ENCODE data around the gene EPM2AIP1. TPM values are rescaled to one million over a fixed set of nuclear protein-coding genes. Genes with fewer than 3 reads are reported as not detected.

The EPM2AIP1 gene
- polyA plus RNA-seq, 3 donors: 3.6 to 11.3 (median 5.8) TPM

DNA sequence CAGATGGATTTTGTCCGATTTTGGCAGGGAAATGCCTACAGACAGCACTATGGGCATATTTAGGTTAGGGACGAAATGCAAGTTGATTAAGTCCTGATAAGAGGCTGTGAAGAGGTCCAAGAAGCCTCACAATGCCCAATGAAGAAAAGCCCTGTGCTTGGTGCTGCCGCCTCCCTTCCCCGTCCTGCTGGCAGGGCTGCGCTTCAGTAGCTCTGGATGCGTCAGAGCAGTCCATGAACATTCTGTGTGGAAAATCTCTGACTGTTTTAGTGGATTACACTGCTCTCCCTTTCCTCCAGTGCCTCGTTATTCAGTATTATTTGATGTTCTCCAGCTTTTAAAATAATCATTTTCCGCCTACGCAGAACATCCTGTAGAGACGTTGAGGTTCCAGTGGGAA is 40.0 kb upstream of the EPM2AIP1 start:
- H3K36me3 Mint-ChIP-seq: peaks cover 82 to 91% of the 10 kb centered on the region in 2 donors
- intact Hi-C loops (cut with micrococcal nuclease): no loop called here
- no peak overlapping the region for H3K9ac ChIP-seq (ENCODE audit: insufficient read depth, low read length, poor library complexity, severe bottlenecking)
- no peaks in the 10 kb centered on the region for H3K4me1 Mint-ChIP-seq
- H3K9me3 Mint-ChIP-seq: peaks cover 4 to 17% (median 10%) of the 10 kb centered on the region in 7 donors
- no peaks in the 10 kb centered on the region for H4K20me1 ChIP-seq (ENCODE audit: insufficient read depth, low read length)
- TF ChIP-seq CTCF (IDR thresholded peaks at IDR 0.05): no peak
- peaks cover 0 to 2% (median 0%) of the 10 kb centered on the region in 3 donors for H3K27me3 Mint-ChIP-seq (ENCODE audit: low read depth in 3 of 3)
- no peaks in the 10 kb centered on the region for H3K27me3 ChIP-seq (ENCODE audit: control insufficient read depth in 2 of 2, insufficient read depth in 2 of 2, low read length in 2 of 2)
- H3K27ac Mint-ChIP-seq: no peak overlapping the region
- H3K79me2 ChIP-seq (ENCODE audit: insufficient read depth, low read length): no peaks in the 10 kb centered on the region
- H3K4me3 Mint-ChIP-seq: no peak overlapping the region
- no peaks in the 10 kb centered on the region for H3K4me1 ChIP-seq (ENCODE audit: control insufficient read depth in 1 of 2, insufficient read depth in 2 of 2, low read length in 2 of 2)
- DNase-seq: no peak
- H3K4me2 ChIP-seq (replicated peaks; ENCODE audit: extremely low read depth, low read length, poor library complexity, severe bottlenecking): no peak overlapping the region
- WGBS (ENCODE audit: insufficient coverage): 100% methylated on average over 3 of the region's 10 CpGs
- no peak overlapping the region for H3K4me3 ChIP-seq (replicated peaks in 1 of 3; ENCODE audit: low read depth in 2 of 3, low read length in 3 of 3)
- peaks cover 71 to 100% of the 10 kb centered on the region in 2 donors for H3K36me3 ChIP-seq (replicated peaks in 1 of 2; ENCODE audit: control insufficient read depth in 1 of 2, insufficient read depth in 2 of 2, low read length in 2 of 2)
- H3K9me3 ChIP-seq (replicated peaks in 1 of 2; ENCODE audit: control insufficient read depth in 1 of 2, insufficient read depth in 1 of 2, low read length in 2 of 2): peaks cover 3 to 11% of the 10 kb centered on the region in 2 donors
- no peak overlapping the region for H2AFZ ChIP-seq (ENCODE audit: insufficient read depth, low read depth, low read length, poor library complexity, severe bottlenecking)
- no peak overlapping the region for H3K27ac ChIP-seq (ENCODE audit: low read depth in 1 of 2, low read length in 2 of 2)

- H3K27ac ChIP-seq (ENCODE audit: low read depth in 1 of 2, low read length in 2 of 2): no peak overlapping the region
Observed at GRCh38 chr3:37031096-37031682, 38.3 kb upstream of the EPM2AIP1 start.

More at GRCh38 chr3:37031096-37031682, 38.3 kb upstream of the EPM2AIP1 start:
- no peak overlapping the region for H3K4me2 ChIP-seq (replicated peaks; ENCODE audit: extremely low read depth, low read length, poor library complexity, severe bottlenecking)
- no peaks in the 10 kb centered on the region for H3K27me3 ChIP-seq (ENCODE audit: control insufficient read depth in 2 of 2, insufficient read depth in 2 of 2, low read length in 2 of 2)
- H2AFZ ChIP-seq (ENCODE audit: insufficient read depth, low read depth, low read length, poor library complexity, severe bottlenecking): no peak overlapping the region
- Mint-ChIP-seq H3K27ac (no peak overlapping the region), H3K4me1 (no peaks in the 10 kb centered on the region), H3K27me3 (ENCODE audit: low read depth in 3 of 3) (peaks cover 0 to 2% (median 2%) of the 10 kb centered on the region in 3 donors), H3K9me3 (peaks cover 4 to 15% (median 7%) of the 10 kb centered on the region in 7 donors), H3K36me3 (peaks cover 86 to 95% of the 10 kb centered on the region in 2 donors), H3K4me3 (no peak overlapping the region)
- H4K20me1 ChIP-seq (ENCODE audit: insufficient read depth, low read length): no peaks in the 10 kb centered on the region
- no peak overlapping the region for H3K9ac ChIP-seq (ENCODE audit: insufficient read depth, low read length, poor library complexity, severe bottlenecking)
- no peak overlapping the region for H3K4me3 ChIP-seq (replicated peaks in 1 of 3; ENCODE audit: low read depth in 2 of 3, low read length in 3 of 3)
- no peaks in the 10 kb centered on the region for H3K79me2 ChIP-seq (ENCODE audit: insufficient read depth, low read length)
- no peak for DNase-seq
- peaks cover 72 to 99% of the 10 kb centered on the region in 2 donors for H3K36me3 ChIP-seq (replicated peaks in 1 of 2; ENCODE audit: control insufficient read depth in 1 of 2, insufficient read depth in 2 of 2, low read length in 2 of 2)
- TF ChIP-seq CTCF (IDR thresholded peaks at IDR 0.05): no peak
- intact Hi-C loops (cut with micrococcal nuclease): no loop called here
- peaks cover 3 to 8% of the 10 kb centered on the region in 2 donors for H3K9me3 ChIP-seq (replicated peaks in 1 of 2; ENCODE audit: control insufficient read depth in 1 of 2, insufficient read depth in 1 of 2, low read length in 2 of 2)
- 92% methylated on average over 2 of the region's 7 CpGs for WGBS (ENCODE audit: insufficient coverage)
- no peaks in the 10 kb centered on the region for H3K4me1 ChIP-seq (ENCODE audit: control insufficient read depth in 1 of 2, insufficient read depth in 2 of 2, low read length in 2 of 2)

Data from CD14-positive monocyte (primary cell).